VCaP (cell line): Measurements from ENCODE around the gene PRKAR2B.

ENCODE experiments used
- H3K27ac ChIP-seq: fragments of 450-650 bp; 2 replicates; pipeline ENCODE4 v1.5.1; 2017
- CTCF ChIP-seq: fragments of 450-650 bp; conservative IDR thresholded peaks from 2 replicates; pipeline ENCODE4 v1.5.1; 2017; ENCODE audit warnings: mild to moderate bottlenecking, moderate library complexity

PRKAR2B gene

GRCh38 chr7:107168233-107169119, 124.0 kb downstream of the PRKAR2B start, which contains the start of gene HBP1:
Gene HBP1, plus strand, starts transcription at chr7:107169003. Its CDS starts 10,891 bp downstream, at chr7:107179894.
- no peak for TF ChIP-seq CTCF
- H3K27ac ChIP-seq = peak within 1 kb of the TSS; percentile 96

DNA sequence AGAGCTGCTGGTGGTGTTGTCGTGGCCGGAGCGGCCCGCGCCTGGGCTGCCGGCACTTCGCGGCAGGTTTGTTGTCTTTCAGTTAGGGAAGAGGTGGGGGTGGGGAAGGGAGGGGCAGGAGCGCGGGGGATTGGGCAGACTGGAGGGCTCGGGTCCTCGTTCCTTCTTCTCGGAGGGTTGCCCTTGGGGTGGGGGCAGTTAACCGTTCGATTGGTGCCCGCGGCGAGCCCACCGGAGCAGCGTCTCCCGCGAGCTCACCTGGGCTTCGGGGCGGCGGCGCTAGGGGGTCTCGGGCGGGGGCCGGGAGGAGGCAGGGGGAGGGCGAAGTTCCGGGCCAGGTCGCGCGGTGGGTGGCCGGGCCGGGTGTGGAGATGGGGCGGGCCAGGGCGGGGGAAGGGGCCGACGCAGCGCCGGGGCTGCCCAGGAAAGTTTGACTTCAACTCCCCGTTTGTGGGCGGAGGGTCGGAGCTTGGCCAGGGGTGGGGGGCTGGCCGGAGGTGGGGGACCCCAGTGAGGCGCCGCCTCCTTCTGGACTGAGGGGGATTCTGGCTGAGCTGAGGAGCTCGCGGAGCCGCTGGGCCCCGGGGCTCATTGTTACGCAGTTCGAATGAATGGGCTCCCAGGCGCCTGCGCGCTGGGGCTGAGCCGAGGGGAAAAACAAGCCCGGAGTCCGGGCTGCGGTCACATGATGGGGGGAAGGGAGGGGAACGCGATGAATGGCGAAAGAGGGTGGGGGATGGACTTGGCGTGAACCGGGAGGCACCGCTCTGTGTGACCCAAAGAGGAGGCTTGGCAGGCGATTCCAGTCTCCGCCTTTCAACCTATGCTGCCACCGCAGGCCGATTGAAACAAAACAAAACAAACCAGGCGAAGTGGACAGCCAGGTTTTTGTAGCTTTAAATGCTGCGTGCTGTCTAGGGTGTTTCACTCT, 124.9 kb downstream of the PRKAR2B start:
- TF ChIP-seq CTCF = no peak

GRCh38 chr7:107170051-107170915, 125.8 kb downstream of the PRKAR2B start:
- H3K27ac ChIP-seq = peak overlapping the region; percentile 96
- no peak; the same call in 1 of the 2 replicates for TF ChIP-seq CTCF

More for the DNA sequence above, 124.9 kb downstream of the PRKAR2B start:
- peak overlapping the region; percentile 96 for H3K27ac ChIP-seq

DNA sequence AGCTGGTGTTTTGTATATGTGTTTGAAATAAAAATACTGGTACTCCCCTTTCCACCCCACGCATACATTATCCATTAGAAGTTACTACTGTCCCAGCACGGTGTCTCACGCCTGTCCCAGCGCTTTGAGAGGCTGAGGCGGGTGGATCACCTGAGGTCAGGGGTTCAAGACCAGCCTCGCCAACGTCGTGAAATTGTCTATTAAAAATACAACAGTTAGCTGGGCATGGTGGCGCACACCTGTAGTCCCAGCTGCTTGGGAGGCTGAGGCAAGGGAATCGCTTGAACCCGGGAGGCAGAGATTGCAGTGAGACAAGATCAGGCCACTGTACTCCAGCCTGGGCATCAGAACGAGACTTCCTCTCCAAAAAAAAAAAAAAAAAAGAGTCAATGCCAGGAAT, 127.0 kb downstream of the PRKAR2B start:
- H3K27ac ChIP-seq = peak overlapping the region; percentile 48
- TF ChIP-seq CTCF = no peak

DNA sequence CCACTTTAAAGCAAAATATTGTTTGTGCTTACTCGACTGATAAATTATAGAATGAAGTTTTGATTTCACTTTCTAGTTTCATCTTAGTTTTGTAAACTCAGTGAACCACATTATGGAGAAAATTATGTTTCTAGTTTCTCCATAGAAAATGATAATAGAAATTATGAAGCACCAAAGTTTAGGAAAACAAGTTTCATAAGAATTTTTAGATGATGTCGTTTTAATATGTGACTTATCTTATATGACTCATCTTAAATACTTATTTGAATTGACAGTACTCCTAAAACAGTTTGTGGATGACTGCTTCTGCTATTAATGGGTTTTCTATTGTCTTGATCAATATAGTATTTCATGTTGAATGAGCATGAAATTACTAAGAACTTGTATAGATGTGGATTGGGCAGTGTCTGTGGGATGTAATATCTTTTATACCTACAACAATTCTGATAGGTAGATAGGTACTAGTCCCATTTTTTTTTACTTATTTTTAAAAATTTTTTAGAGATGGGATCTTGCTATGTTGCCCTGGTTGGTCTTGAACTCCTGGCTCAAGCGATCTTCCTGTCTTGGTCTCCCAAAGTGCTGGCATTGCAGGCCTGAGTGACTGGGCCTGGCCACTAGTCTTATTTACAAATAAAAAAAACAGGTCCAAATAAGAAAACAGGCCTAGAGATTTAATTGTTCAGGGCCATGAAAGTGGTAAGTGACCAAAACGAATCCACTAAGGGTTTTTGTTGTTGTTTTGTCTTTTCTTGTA, 127.9 kb downstream of the PRKAR2B start:
- H3K27ac ChIP-seq = no peak overlapping the region; the same call in 1 of the 2 replicates
- no peak for TF ChIP-seq CTCF

DNA sequence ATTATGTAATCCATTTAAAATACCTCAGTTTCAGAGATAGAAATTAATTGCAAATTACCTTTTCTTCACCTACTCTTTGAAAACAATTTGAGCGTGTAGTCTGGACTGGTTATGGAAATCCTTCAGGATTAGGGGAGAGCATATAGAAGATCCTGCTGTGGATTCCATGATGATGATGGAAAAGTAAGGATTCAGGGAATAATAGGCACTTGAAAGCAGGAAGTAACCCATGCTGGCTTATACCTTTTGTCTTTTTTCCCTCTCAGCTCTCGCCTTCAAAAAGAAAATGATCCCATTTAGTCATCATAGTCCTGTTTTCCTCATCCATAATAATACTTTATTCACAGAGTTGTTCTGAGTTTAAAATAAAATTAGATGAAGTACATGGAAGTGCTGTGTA, 128.7 kb downstream of the PRKAR2B start:
- no peak overlapping the region for H3K27ac ChIP-seq
- no peak for TF ChIP-seq CTCF
